ENCODE data around the gene BAAT.

BAAT gene

DNA sequence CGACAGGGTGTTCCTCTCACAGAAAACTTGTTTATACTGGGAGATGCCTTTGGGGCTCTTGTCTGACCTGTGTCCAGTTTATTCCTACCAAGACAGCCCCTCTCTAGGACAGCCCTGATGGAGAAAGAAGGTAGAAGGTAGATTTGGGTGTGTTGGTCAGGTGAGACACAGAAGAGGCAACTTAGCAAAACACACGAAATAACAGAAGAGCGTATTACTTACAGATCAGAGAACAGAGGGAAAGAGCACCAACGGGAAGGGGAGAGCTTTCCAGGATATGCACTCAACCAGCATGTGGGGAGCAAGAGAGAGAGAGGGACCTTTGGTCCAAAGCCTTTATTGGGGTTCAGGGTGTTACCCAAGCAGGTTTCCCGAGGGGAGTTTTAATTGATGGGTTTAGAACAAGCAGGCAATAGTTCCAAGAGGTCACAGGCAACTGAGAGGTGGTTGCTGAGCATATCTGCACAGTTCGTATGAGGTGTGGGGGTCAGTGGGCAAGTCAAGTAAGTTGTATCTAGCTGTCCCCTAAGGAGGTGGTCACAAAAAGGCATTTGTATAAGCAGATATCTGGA, 31.8 kb downstream of the BAAT start:
- H3K4me3 ChIP-seq (ENCODE audit: low read depth, low read length) = no peak overlapping the region
- DNase-seq (ENCODE audit: low read depth) = no peak
- TF ChIP-seq POLR2A (IDR thresholded peaks at IDR 0.05; ENCODE audit: extremely low read depth, insufficient read length) (no peak), MYC (IDR thresholded peaks at IDR 0.05; ENCODE audit: low read depth, low read length) (no peak)
- TF ChIP-seq, protein P1, sequence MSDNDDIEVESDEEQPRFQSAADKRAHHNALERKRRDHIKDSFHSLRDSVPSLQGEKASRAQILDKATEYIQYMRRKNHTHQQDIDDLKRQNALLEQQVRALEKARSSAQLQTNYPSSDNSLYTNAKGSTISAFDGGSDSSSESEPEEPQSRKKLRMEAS (IDR thresholded peaks at IDR 0.05; ENCODE audit: low read depth, low read length) = no peak
- TF ChIP-seq, protein P2, sequence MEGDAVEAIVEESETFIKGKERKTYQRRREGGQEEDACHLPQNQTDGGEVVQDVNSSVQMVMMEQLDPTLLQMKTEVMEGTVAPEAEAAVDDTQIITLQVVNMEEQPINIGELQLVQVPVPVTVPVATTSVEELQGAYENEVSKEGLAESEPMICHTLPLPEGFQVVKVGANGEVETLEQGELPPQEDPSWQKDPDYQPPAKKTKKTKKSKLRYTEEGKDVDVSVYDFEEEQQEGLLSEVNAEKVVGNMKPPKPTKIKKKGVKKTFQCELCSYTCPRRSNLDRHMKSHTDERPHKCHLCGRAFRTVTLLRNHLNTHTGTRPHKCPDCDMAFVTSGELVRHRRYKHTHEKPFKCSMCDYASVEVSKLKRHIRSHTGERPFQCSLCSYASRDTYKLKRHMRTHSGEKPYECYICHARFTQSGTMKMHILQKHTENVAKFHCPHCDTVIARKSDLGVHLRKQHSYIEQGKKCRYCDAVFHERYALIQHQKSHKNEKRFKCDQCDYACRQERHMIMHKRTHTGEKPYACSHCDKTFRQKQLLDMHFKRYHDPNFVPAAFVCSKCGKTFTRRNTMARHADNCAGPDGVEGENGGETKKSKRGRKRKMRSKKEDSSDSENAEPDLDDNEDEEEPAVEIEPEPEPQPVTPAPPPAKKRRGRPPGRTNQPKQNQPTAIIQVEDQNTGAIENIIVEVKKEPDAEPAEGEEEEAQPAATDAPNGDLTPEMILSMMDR (IDR thresholded peaks at IDR 0.05; ENCODE audit: low read depth, low read length) = no peak

GRCh38 chr9:101350285-101350684, 34.5 kb downstream of the BAAT start:
- H3K4me3 ChIP-seq (ENCODE audit: low read depth, low read length) = no peak overlapping the region
- no peak for DNase-seq (ENCODE audit: low read depth)
- TF ChIP-seq POLR2A (IDR thresholded peaks at IDR 0.05; ENCODE audit: extremely low read depth, insufficient read length) (no peak), MYC (IDR thresholded peaks at IDR 0.05; ENCODE audit: low read depth, low read length) (no peak)
- TF ChIP-seq, protein P1 (IDR thresholded peaks at IDR 0.05; ENCODE audit: low read depth, low read length) = no peak
- TF ChIP-seq, protein P2 (IDR thresholded peaks at IDR 0.05; ENCODE audit: low read depth, low read length) = no peak

GRCh38 chr9:101342595-101342994, 42.2 kb downstream of the BAAT start:
- no peak overlapping the region for H3K4me3 ChIP-seq (ENCODE audit: low read depth, low read length)
- no peak for TF ChIP-seq MYC (IDR thresholded peaks at IDR 0.05; ENCODE audit: low read depth, low read length)
- TF ChIP-seq, protein P1 (IDR thresholded peaks at IDR 0.05; ENCODE audit: low read depth, low read length) = no peak
- no peak for TF ChIP-seq POLR2A (IDR thresholded peaks at IDR 0.05; ENCODE audit: extremely low read depth, insufficient read length)
- TF ChIP-seq, protein P2 (IDR thresholded peaks at IDR 0.05; ENCODE audit: low read depth, low read length) = no peak
- DNase-seq (ENCODE audit: low read depth) = no peak

DNA sequence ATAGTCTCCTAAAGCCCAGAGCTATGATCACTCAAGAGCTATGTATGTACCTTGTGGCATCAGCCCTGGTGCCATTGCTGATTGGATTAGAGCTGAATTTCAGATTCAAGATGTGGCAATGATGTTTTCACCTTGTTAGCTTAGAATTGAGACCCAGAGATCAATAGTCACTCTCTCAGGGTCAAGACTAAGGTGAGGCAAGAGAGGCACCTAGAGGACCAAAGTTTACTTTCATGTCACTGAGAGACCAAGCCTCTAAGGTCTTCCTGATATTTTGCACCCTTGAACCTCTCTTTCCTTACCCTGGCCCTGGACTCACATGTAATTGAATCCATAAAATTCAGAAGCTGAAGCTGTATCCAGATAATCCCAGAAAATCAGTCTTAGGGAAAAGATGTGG, 42.8 kb downstream of the BAAT start:
- DNase-seq (ENCODE audit: low read depth) = no peak
- no peak overlapping the region for H3K4me3 ChIP-seq (ENCODE audit: low read depth, low read length)
- TF ChIP-seq MYC (IDR thresholded peaks at IDR 0.05; ENCODE audit: low read depth, low read length) (no peak), POLR2A (IDR thresholded peaks at IDR 0.05; ENCODE audit: extremely low read depth, insufficient read length) (no peak)
- TF ChIP-seq, protein P2 (IDR thresholded peaks at IDR 0.05; ENCODE audit: low read depth, low read length) = no peak
- TF ChIP-seq, protein P1 (IDR thresholded peaks at IDR 0.05; ENCODE audit: low read depth, low read length) = no peak

- no peak for DNase-seq (ENCODE audit: low read depth)
- TF ChIP-seq, protein P1 (IDR thresholded peaks at IDR 0.05; ENCODE audit: low read depth, low read length) = no peak
- TF ChIP-seq, protein P2 (IDR thresholded peaks at IDR 0.05; ENCODE audit: low read depth, low read length) = no peak
- TF ChIP-seq MYC (IDR thresholded peaks at IDR 0.05; ENCODE audit: low read depth, low read length) = no peak
- no peak for TF ChIP-seq POLR2A (IDR thresholded peaks at IDR 0.05; ENCODE audit: extremely low read depth, insufficient read length)
These were observed 47.6 kb downstream of the BAAT start for GRCh38 chr9:101337237-101337636.

More at GRCh38 chr9:101337237-101337636, 47.6 kb downstream of the BAAT start:
- H3K4me3 ChIP-seq (ENCODE audit: low read depth, low read length) = no peak overlapping the region

Measured in NB4 (cell line).